A673 (cell line): ENCODE data around the gene ZIC1.

Experiments
- CTCF ChIP-seq: fragments of 300-800, 200-600 bp; sonication (generic); conservative IDR thresholded peaks from 2 replicates; pipeline ENCODE4 v1.5.1; 2017; ENCODE audit warnings: low read depth, mild to moderate bottlenecking, antibody characterized with exemption, low read length, moderate library complexity, mixed read lengths
- EZH2 ChIP-seq: fragments of 200-600 bp; sonication (generic); IDR thresholded peaks from 2 replicates; pipeline ENCODE4 v1.6.1; 2017; ENCODE audit warnings: borderline replicate concordance, low read depth, mild to moderate bottlenecking, mixed read lengths, antibody characterized with exemption, low read length; ENCODE audit not compliant: poor library complexity, severe bottlenecking

- TF ChIP-seq CTCF = no peak
- no peak for TF ChIP-seq EZH2
Measured at GRCh38 chr3:147396712-147397046, 12.5 kb upstream of the ZIC1 start.
